Measurements from ENCODE around the gene NECTIN1.
"Not testable (repeated sequence)": the region's sequence is repeated elsewhere in the genome, so short reads cannot be mapped to it uniquely, and the experiment has no call there.

NECTIN1 gene

GRCh38 chr11:119599864-119600541, 129.0 kb downstream of the NECTIN1 start:
- CTCF ChIA-PET = interaction anchor here (0.9 kb wide), 1 partner anchor 15 kb away, joined by 3 read pairs; no protein-coding TSS in a partner anchor
- no peak for DNase-seq (ENCODE audit: extremely low spot score)
- TF ChIP-seq CTCF (IDR thresholded peaks at IDR 0.05; ENCODE audit: control extremely low read depth, extremely low read depth, low read depth, missing control alignments) = no peak
- POLR2A ChIA-PET = no interaction called here

GRCh38 chr11:119595941-119596340, 133.1 kb downstream of the NECTIN1 start:
- DNase-seq (ENCODE audit: extremely low spot score); POLR2A ChIA-PET; CTCF ChIA-PET: not testable (repeated sequence)

- no peak for DNase-seq (ENCODE audit: extremely low spot score)
- POLR2A ChIA-PET = no interaction called here
- CTCF ChIA-PET = no interaction called here
- no peak for TF ChIP-seq CTCF (IDR thresholded peaks at IDR 0.05; ENCODE audit: control extremely low read depth, extremely low read depth, low read depth, missing control alignments)
These were observed 134.3 kb downstream of the NECTIN1 start for GRCh38 chr11:119594639-119595249.

GRCh38 chr11:119593346-119593745, 135.7 kb downstream of the NECTIN1 start:
- CTCF ChIA-PET = no interaction called here
- TF ChIP-seq CTCF (IDR thresholded peaks at IDR 0.05; ENCODE audit: control extremely low read depth, extremely low read depth, low read depth, missing control alignments) = no peak
- POLR2A ChIA-PET = no interaction called here
- DNase-seq (ENCODE audit: extremely low spot score) = no peak

- POLR2A ChIA-PET = no interaction called here
- CTCF ChIA-PET = no interaction called here
- no peak for TF ChIP-seq CTCF (IDR thresholded peaks at IDR 0.05; ENCODE audit: control extremely low read depth, extremely low read depth, low read depth, missing control alignments)
- DNase-seq (ENCODE audit: extremely low spot score) = no peak
These were observed 136.4 kb downstream of the NECTIN1 start for GRCh38 chr11:119592642-119593041.

GRCh38 chr11:119591836-119592310, 137.1 kb downstream of the NECTIN1 start:
- no peak for DNase-seq (ENCODE audit: extremely low spot score)
- no peak for TF ChIP-seq CTCF (IDR thresholded peaks at IDR 0.05; ENCODE audit: control extremely low read depth, extremely low read depth, low read depth, missing control alignments)
- POLR2A ChIA-PET = no interaction called here
- CTCF ChIA-PET = no interaction called here

GRCh38 chr11:119590651-119591351, 138.2 kb downstream of the NECTIN1 start:
- ChIA-PET POLR2A (no interaction called here), CTCF (no interaction called here)
- no peak for TF ChIP-seq CTCF (IDR thresholded peaks at IDR 0.05; ENCODE audit: control extremely low read depth, extremely low read depth, low read depth, missing control alignments)
- no peak for DNase-seq (ENCODE audit: extremely low spot score)

Measured in GM10248 (cell line).